GM12891 (cell line): ENCODE results near the gene NCAM1.

Experiments
- PAX5 ChIP-seq: IDR thresholded peaks from 2 replicates; pipeline ENCODE4 v1.6.1; 2011; ENCODE audit warnings: low read length, moderate library complexity, mild to moderate bottlenecking; ENCODE audit not compliant: insufficient read depth, severe bottlenecking
- POLR2A ChIP-seq: IDR thresholded peaks from 2 replicates; pipeline ENCODE4 v1.6.1; 2011; ENCODE audit warnings: low read depth, low read length, control low read depth
- POLR2AphosphoS5 ChIP-seq: IDR thresholded peaks from 2 replicates; pipeline ENCODE4 v1.6.1; 2011; ENCODE audit warnings: low read depth, low read length, control low read depth
- POU2F2 ChIP-seq: IDR thresholded peaks from 2 replicates; pipeline ENCODE4 v1.6.1; 2011; ENCODE audit warnings: low read depth, mild to moderate bottlenecking, control low read depth, low read length, moderate library complexity

DNA sequence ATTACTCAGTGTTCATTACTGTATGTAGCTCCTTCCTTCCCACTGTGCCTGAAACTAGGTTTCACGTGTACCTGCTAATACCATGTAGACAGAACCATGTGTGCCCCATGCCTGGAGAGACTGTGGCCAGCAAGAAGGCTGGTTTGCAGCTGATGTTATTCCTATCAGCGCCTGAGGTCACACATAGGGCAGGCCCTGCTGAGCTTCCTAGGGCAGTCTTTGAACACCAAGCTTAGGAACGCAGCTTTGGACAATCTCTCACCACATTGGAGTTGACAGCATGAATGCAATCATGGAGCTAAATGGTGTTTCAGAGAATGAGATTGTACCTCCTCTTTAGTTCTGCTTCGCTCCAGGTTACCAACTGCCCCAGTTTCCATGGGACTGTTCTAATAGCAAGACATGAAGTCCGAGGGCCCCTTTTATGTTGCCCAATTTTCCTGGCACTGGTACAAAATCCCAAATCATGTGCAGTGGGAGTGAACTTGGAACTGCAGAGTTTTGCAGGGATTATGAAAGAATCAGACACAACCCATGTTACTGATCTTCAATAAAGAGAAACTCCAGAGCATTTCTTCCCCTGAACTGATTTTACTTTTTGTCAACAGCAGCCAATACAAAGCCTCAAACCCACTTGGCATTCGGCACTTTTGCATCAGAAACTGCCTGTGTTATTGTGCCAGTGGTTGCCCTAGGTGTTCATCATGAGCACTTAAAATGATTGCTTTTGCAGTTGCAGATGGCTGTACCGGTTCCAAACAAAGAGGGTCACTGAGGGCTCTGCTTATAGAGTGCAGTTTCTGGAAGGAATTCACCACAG is 199.0 kb downstream of the NCAM1 start:
- TF ChIP-seq POLR2AphosphoS5 (no peak), POLR2A (no peak), POU2F2 (no peak), PAX5 (no peak)
